ENCODE measurements around the gene ARHGAP28. TPM values are rescaled to one million over a fixed set of nuclear protein-coding genes. Genes with fewer than 3 reads are reported as not detected.

The ARHGAP28 gene
- total and polyA plus RNA-seq, 7 donors: 0.65 to 8.8 (median 3.0) TPM

DNA sequence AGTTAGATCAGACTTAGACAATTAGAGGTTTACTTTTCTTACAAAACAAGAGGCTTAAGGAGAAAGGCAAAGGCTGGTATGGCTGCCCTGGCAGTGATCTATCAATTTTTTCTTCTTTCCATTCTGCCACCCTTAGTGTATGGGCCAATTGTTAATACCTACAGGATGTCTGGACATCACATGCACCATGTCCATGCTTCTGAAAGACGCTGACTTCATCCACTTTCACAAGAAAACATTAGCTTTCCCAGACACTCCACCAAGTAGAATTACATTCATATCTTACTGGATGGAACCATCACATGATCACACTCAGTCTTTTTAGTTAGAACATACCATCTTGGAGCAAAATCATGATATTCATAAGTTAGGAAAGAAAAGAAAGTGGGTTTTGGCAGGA, 120.9 kb downstream of the ARHGAP28 start:
- TF ChIP-seq, protein P1, sequence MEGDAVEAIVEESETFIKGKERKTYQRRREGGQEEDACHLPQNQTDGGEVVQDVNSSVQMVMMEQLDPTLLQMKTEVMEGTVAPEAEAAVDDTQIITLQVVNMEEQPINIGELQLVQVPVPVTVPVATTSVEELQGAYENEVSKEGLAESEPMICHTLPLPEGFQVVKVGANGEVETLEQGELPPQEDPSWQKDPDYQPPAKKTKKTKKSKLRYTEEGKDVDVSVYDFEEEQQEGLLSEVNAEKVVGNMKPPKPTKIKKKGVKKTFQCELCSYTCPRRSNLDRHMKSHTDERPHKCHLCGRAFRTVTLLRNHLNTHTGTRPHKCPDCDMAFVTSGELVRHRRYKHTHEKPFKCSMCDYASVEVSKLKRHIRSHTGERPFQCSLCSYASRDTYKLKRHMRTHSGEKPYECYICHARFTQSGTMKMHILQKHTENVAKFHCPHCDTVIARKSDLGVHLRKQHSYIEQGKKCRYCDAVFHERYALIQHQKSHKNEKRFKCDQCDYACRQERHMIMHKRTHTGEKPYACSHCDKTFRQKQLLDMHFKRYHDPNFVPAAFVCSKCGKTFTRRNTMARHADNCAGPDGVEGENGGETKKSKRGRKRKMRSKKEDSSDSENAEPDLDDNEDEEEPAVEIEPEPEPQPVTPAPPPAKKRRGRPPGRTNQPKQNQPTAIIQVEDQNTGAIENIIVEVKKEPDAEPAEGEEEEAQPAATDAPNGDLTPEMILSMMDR (IDR thresholded peaks at IDR 0.05): no peak
- no peaks in the 10 kb centered on the region for H3K27me3 ChIP-seq (ENCODE audit: insufficient read depth in 3 of 3, low read length in 2 of 3)
- H3K4me3 ChIP-seq: no peak overlapping the region
- intact Hi-C loops (cut with DNase I): no loop called here
- H3K9me3 ChIP-seq: peaks cover 4% of the 10 kb centered on the region
- peaks cover 0 to 15% of the 10 kb centered on the region in 2 donors for H3K36me3 ChIP-seq (ENCODE audit: insufficient read depth in 1 of 2, low read depth in 1 of 2)
- ATAC-seq (no peak), DNase-seq (no peak)
- H3K27ac ChIP-seq: no peak overlapping the region
- no peaks in the 10 kb centered on the region for H3K4me1 ChIP-seq
- WGBS, 3 donors: 90 to 100% (median 97%) methylated on average over 1 of the region's 1 CpG

DNA sequence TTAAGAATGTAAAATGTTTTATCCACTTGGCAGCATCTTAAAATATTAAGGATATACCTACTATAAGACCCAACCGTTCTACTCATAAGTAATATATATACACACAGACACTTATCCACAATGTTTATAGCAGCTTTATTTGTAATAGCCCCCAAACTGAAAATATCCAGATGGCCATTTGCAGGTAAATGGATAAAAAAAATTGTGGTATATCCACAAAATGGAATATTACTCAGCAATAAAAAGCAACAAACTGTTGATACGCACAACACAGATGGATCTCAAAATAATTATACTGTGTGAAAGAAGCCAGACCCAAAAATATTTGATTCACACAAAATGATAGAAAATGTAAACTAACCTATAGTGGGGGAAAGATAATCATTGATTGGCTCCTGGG, 122.0 kb downstream of the ARHGAP28 start:
- H3K4me1 ChIP-seq: no peaks in the 10 kb centered on the region
- 98 to 100% (median 100%) methylated on average over 2 of the region's 2 CpGs for WGBS, 3 donors
- no peak overlapping the region for H3K27ac ChIP-seq
- peaks cover 0 to 15% of the 10 kb centered on the region in 2 donors for H3K36me3 ChIP-seq (ENCODE audit: insufficient read depth in 1 of 2, low read depth in 1 of 2)
- no peaks in the 10 kb centered on the region for H3K27me3 ChIP-seq (ENCODE audit: insufficient read depth in 3 of 3, low read length in 2 of 3)
- intact Hi-C loops (cut with DNase I): no loop called here
- ATAC-seq (no peak), DNase-seq (no peak)
- no peak overlapping the region for H3K4me3 ChIP-seq
- TF ChIP-seq, protein P1 (IDR thresholded peaks at IDR 0.05): no peak
- H3K9me3 ChIP-seq: peaks cover 4% of the 10 kb centered on the region

- 96 to 100% (median 98%) methylated on average over 7 of the region's 7 CpGs for WGBS, 3 donors
- ATAC-seq (no peak), DNase-seq (no peak)
- H3K4me1 ChIP-seq: no peaks in the 10 kb centered on the region
- intact Hi-C loops (cut with DNase I): no loop called here
- peaks cover 4% of the 10 kb centered on the region for H3K9me3 ChIP-seq
- TF ChIP-seq, protein P1 (IDR thresholded peaks at IDR 0.05): no peak
- H3K4me3 ChIP-seq: no peak overlapping the region
- peaks cover 0 to 15% of the 10 kb centered on the region in 2 donors for H3K36me3 ChIP-seq (ENCODE audit: insufficient read depth in 1 of 2, low read depth in 1 of 2)
- no peaks in the 10 kb centered on the region for H3K27me3 ChIP-seq (ENCODE audit: insufficient read depth in 3 of 3, low read length in 2 of 3)
- no peak overlapping the region for H3K27ac ChIP-seq
Observed at GRCh38 chr18:6854811-6855210, 125.3 kb downstream of the ARHGAP28 start.

- 73 to 86% (median 77%) methylated on average over 12 of the region's 12 CpGs for WGBS, 3 donors
Observed at GRCh38 chr18:6855767-6856166, 126.3 kb downstream of the ARHGAP28 start.

More at GRCh38 chr18:6855767-6856166, 126.3 kb downstream of the ARHGAP28 start:
- TF ChIP-seq, protein P1 (IDR thresholded peaks at IDR 0.05): no peak
- Histone ChIP-seq H3K36me3 (ENCODE audit: insufficient read depth in 1 of 2, low read depth in 1 of 2) (peaks cover 0 to 18% of the 10 kb centered on the region in 2 donors), H3K27me3 (ENCODE audit: insufficient read depth in 3 of 3, low read length in 2 of 3) (no peaks in the 10 kb centered on the region), H3K4me1 (no peaks in the 10 kb centered on the region), H3K9me3 (peaks cover 4% of the 10 kb centered on the region), H3K4me3 (no peak overlapping the region), H3K27ac (no peak overlapping the region)
- intact Hi-C loops (cut with DNase I): no loop called here
- ATAC-seq: no peak
- no peak for DNase-seq

Data from psoas muscle (tissue), 8 donors.